SKM-1 treated with dmso at 0.1 percent for 144 hours (cell line): Measurements from ENCODE around the gene TESK2.
"Not testable (repeated sequence)": the region's sequence is repeated elsewhere in the genome, so short reads cannot be mapped to it uniquely, and the experiment has no call there.

Experiments used
- DNase-seq: peaks from one replicate; lab custom pipeline; 2025; ENCODE audit not compliant: unreplicated experiment; lab: John Stamatoyannopoulos, UW

TESK2 gene

GRCh38 chr1:45379524-45379923 lies 111.4 kb downstream of the TESK2 start:
- no peak for DNase-seq

- DNase-seq: no peak
These were observed 112.8 kb downstream of the TESK2 start for GRCh38 chr1:45378184-45378583.

GRCh38 chr1:45375104-45376090 lies 115.6 kb downstream of the TESK2 start:
- DNase-seq: no peak

DNA sequence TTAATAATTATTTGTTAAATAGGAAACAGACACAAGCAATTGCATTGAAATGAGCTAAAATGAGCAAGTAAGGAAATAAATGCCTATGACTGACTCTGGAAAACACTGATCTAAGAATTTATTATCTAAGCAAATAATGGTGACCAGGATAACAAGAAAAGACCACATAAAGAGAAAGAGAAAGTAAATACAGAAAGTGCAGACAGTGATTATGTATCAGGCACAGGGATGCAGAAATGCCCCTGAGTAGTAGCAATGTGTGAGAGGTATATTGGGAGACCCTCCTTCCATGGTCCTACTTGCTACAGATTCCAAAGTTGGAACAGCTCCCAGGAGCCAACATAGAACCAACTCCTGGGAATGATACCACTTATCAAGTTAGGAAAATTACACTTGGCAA lies 117.4 kb downstream of the TESK2 start:
- no peak for DNase-seq

DNA sequence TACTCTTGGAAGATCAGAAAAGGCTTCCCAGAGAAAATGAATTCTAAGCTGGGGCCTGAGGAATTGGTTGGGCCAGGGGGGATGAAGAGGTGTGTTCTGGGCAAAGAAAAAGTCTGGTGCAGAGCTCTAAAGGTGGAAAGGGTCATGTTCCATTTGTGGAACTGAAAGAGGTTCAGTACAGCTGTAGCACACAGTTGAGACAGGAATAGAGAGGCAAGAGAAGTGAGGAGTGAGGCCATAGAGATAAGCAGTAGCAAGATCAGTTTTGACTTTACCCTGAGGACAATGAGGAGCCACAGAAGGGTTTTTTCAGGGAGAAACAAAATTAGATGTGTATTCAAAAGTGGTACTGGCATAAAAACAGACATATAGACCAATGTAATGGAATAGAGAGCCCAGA lies 120.4 kb downstream of the TESK2 start:
- no peak for DNase-seq

DNA sequence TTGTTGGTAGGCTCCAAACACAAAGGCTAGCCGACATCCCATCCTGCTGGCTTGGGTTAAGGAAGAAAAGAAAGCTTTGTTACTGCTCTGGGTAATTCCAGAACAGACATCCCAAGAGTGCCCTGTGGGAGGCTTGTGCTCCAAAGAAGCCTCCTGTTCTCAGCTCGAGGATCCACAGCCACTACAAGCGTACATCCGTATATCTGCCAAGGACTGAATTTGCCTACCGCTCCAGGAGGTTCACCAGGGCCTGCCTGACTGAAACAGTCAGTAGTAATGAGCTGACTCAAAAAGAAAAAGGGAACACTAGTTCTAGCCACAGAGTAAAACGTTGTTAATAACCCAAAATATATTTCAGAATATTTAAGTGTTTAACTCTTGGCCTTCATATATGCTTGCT lies 125.9 kb downstream of the TESK2 start:
- no peak for DNase-seq

DNA sequence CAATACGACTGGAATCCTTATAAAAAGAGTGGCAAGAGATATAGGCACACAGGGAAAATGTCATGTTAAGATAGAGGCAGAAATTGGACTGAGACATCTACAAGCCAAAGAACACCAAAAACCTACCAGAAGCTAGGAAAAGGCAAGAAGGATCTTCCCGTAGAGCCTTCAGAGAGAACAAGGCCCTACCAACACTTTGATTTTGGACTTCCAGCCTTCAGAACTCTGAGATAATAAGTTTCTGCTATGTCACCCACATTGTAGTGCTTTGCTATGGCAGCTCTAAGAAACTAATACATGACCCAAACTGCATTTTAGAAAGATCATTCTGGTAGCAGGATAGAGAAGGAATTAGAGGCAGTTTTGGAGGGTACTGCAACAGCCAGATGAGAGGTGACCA lies 126.7 kb downstream of the TESK2 start:
- DNase-seq: no peak

- DNase-seq: not testable (repeated sequence)
These were observed 130.0 kb downstream of the TESK2 start for GRCh38 chr1:45360981-45361380.

GRCh38 chr1:45359882-45360513 lies 131.0 kb downstream of the TESK2 start:
- peak; percentile 16 for DNase-seq

GRCh38 chr1:45356186-45356585 lies 134.8 kb downstream of the TESK2 start:
- no peak for DNase-seq

GRCh38 chr1:45355683-45356082 lies 135.3 kb downstream of the TESK2 start:
- DNase-seq: no peak

GRCh38 chr1:45354838-45355237 lies 136.1 kb downstream of the TESK2 start:
- no peak for DNase-seq

- DNase-seq: no peak
These were observed 137.3 kb downstream of the TESK2 start for GRCh38 chr1:45353685-45354084.

- no peak for DNase-seq
These were observed 139.5 kb downstream of the TESK2 start for GRCh38 chr1:45351508-45351907.

DNA sequence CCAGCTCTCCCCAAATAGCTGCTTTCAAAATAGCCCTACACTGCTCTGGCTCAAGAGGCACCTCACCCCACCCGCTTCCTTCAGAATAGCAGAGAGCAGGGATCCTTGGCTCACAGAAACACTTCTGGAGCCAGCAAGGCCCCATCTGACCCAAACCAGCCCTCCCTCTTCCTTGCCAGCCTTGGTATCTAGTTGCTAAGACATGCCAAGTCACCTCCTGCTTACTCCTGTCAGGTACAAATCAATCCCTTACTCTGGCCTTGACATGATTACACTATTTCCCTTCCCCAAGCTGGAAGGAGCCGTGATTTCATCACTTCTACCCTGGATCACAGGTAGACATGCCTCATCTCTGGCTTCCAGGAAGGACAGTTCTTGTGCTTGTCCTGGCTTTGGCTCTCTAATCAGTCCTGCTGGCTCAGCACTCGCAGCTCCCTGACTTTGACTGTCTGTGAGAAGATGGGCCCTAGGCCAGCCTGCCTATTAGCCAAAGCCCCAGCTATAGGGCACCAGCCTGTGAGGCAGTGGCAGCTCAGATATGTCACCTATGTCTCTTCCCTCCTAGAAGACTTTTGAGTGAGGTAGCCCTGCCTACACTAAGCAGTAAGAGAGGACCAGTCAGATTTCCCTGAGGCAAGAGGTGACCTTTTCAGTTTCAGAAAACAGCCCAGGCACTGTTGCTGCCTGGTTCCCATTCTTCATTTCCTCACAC lies 141.8 kb downstream of the TESK2 start:
- DNase-seq: no peak

GRCh38 chr1:45348609-45348965 lies 142.4 kb downstream of the TESK2 start:
- no peak for DNase-seq

GRCh38 chr1:45348020-45348419 lies 142.9 kb downstream of the TESK2 start:
- no peak for DNase-seq

- no peak for DNase-seq
These were observed 144.5 kb downstream of the TESK2 start for GRCh38 chr1:45346473-45346872.

GRCh38 chr1:45345014-45345413 lies 145.9 kb downstream of the TESK2 start:
- no peak for DNase-seq

DNA sequence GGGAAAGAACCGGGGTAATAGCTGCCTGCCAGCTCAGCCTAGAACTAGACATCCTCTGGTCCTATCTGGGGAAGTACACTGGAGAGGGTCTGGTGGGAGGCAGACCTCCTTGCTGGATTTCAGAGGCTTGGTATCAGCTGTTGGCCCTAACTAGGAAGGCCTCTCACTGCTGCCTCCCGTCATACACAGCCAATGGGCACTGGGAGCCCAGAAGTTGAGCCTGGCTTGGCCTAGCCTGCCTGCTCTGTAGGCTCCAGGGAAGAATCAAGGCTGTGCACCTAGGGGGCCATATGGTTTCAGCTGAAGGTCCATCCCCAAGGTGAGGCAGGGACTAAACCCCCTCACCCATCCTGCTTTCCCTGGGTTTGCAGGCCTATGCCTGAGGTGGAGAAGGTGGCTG lies 146.5 kb downstream of the TESK2 start:
- DNase-seq: no peak

- DNase-seq: no peak
These were observed 150.0 kb downstream of the TESK2 start for GRCh38 chr1:45340816-45341466.
